Suppressor macrophage (primary cell): ENCODE data around the gene SLIT1.

Experiments
- DNase-seq, 4 experiments: peaks; one replicate each; pipeline ENCODE4 v3.0.0-alpha.2; 2020 to 2022

Gene SLIT1

DNA sequence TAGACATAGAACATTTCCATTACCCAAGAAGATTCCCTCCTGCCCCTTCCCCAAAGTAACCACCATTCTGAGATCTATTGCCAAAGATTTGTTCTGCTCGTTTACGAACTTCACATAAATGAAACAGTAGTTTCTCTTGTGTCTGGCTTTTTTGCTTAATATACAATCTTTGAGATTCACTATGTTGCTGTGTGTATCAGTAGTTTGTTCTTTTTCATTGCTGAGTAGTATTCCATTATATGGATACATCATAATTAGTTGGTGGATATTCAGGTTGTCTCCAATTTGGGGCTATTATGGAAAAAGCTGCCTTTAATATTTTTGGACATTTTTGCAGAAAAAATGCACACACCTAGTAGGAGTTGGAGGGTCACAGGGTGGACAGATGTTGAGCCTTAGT, 124.3 kb downstream of the SLIT1 start:
- DNase-seq = no peak

DNA sequence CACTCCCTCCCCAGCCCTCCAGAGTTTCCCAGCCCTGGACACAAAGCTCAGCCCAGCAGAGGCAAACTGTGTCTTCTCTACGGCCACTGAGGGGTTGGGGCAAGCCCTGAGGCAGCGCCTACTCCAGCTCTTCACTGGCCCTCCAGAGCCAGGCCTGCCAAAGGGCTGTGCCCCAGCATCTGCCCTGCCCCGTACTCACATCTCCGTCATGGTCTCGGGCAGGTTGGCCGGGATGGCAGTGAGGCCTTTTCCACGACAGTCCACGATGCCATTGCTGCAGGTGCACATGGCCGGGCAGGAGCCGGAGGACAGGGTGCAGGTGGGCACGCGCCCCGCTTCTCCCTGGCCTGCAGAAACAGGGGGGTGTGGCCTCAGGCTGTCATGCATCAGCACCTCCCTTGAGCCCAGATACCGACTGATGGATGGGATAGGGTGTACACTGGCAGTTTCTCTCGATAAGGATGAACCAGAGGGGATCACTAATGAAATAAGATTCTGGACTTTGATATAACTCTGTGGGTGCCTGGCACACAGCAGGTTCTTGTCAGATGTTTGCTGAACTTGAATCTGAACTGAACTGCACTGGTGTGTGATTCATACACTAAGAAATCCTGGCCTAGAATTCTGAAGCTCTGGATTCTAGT, 125.2 kb downstream of the SLIT1 start:
- no peak for DNase-seq

DNA sequence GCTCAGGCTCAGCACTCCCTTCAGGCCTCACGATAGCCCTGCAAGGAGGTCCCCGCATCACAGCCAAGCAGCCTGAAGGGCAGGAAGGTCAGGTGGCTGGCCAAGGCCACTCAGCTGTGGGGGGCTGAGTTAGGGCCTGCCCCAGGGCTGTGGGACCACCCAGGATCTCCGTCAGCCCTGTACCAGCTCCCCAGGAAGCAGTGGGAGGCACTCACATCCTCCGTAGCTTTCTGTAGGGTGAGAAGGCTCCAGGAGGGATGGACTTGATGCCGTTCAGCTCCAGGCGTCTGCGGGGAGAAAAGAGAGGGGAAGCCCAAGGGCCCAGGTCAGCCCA, 125.9 kb downstream of the SLIT1 start:
- DNase-seq = no peak

DNA sequence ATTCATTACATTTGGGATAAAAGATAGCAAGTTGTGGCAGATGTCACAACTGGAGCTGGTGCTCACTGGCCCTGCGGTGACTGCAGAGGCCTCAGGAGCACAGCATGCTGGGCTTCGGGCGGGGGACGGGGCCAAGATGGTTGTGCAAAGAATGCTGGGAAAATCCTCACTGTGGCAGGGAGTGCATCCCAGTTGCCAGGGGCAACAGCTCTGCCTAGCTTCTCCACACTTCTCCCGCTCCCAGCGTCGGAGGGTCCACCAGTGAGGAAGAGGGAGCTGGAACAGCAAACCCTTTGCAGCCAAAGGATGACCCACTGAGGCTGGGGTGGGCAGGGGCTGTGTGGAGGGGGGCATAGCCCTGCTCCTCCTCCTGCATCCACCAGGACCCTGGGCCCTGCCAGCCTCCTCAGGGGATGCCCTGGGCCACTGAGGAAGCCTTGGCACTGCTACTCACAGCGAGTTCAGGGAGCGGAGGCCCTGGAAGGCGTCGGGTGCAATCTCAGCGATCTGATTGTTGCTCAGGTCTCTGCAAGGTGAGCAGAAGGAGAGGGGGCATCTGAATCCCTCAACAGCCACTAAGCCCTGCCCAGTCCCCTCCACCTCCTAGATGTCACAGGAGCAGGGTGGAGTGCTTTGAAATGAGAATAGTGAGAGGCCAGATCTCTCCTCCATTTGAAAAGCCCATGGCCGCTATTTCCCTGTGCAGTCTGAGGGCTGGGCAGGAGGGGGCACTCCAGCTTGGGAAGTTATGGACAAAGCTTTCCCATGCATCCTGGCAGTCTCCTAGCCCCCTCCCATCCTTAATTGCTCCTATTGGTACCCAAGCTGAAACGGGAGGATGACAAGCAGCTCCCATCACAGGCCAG, 126.5 kb downstream of the SLIT1 start:
- no peak for DNase-seq

DNA sequence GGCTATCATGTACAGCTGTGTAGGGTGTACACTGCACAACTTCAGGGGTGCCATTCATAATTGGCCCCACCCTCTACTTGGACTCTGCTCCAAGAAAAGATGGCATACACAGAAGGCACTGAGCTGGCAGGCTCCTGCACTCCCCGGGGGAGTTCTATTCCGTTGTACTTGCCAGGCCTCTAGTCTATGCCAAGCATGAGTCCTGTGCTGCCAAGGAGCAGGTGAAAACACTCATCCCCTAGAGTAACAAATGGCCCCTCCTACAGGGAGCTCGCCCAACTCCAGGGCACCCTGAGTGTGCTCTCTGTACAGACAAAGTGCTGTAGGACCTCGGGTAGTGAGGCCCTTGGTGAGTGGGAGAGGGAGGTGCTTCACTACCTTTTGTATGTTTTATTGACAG, 127.2 kb downstream of the SLIT1 start:
- no peak for DNase-seq

DNA sequence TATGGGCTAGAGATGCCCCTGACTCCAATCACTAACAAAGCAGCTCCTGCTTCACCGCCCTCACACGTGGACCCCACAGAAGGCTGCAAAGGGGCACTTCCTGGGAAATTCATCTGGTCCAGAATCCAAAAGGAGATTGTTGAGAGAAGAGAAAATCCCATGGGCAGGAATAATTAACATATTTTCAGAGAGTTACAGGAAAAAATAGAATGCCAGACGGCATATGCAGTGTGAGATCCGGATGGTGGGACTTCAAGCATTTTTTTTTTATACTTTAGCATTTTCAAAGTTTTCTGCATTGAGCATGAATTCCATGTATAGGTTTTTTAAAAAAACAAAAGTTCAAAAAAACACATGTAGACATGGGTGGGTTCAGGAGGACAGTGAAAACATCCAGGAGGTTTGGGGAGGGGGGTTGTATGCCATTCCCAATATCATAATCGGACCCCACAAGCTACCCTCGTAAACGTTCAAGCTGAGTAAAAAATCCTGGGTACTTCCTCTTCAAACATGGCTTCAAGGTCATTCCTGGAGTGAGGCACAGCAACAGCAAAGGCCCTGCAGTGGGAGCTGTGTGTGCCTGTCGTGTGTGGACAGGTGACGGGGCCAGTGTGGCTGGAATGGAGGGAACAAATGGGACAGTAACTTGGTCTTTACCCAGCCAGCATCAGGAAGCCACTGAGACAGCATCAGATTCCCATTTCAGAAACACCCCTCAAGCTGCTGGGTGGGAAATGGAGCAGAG, 128.1 kb downstream of the SLIT1 start:
- no peak for DNase-seq

DNA sequence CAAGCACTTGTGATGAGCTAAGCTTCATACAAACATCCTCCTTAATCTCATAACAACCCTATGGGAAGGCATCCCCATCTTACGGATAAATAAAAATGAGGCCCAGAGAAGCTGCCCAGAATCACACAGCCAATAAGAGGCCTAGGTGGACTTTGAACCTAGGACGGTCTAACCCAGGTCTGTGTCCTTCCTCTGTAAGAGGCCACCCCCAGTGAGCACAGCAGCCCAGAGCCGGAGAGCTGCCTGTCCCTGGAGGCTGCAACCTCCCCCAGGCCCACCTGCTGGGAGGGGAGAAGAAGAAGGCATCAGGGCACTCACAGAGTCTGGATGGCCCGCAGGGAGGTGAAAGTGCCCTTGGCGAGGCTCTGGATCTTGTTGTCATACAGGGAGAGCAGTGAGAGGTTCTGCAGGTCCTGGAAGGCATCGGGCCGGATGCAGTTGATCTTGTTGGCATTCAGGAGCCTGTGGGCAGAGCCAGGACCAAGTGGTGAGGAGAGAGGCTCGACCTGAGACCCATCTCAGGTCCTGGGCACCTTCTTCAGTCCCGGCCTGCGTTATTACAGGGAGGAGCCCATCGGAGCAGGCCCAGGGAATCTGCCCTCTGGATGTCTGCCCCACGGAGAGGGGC, 129.6 kb downstream of the SLIT1 start:
- DNase-seq = no peak

DNA sequence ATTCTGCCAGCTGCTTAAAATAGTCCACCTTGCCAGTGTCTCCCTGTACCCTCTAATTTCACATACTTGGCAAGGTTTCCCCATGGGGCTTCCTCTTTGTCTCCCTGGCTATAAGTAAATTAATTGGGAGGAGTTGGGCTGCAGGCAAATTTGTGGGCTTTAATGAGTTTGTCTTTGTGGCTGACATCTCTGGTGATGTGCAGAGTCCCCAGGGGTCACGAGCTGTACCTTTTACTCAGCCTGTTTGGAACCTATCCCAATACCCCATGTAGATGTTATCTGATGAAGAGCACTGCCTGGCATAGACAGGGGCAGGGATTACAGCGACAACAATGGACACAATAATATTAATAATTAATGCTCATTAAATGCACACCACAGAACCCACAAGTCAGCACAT, 132.5 kb downstream of the SLIT1 start:
- no peak for DNase-seq

DNA sequence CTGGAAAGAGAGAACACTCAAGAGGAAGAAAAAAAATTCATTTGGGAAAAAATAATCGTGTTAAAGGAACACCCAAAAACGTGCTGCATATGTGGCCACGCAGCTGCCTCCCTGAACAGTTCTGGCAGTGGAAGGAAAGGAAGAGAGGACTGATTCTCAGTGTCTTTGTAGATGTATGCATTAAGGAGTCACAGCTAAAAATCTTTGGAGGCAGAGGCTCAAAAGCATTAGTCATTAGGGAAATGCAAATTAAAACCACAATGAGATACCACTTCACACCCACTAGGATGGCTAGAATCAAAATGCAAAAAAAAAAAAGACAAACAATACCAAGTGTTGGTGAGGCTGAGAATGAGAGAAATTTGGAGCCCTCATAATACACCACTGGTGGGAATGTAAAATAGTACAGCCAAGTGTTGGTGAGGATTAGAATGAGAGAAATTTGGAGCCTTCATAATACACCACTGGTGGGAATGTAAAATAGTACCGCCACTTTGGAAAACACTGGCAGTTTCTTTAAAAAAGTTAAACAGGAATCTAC, 134.7 kb downstream of the SLIT1 start:
- no peak for DNase-seq

DNA sequence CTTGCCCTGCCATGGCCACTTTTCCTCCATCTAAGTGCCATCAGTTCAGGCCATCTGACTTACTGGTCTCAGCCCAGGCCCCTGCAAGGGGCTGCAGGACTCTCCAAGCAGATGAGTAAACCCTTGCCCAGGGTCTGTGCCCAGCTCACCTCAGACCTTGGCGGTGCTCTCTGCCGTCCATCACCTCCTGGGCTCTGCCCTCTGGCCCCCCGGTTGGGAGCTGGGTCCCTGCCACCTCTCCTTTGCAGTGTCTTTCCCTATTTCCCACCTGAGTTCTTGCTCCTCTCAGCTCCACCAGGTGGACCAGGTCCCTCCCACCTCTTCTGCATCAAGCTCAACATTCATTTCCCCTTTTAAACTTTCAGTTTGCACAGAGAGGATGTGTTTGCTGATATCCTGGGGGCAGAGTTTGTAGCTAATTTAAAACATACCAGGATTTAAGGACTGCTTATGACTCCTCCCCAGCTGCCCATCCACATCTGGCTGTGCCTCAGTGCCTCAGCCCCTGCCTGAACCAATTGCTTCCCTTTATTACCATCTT, 135.5 kb downstream of the SLIT1 start:
- DNase-seq = no peak

DNA sequence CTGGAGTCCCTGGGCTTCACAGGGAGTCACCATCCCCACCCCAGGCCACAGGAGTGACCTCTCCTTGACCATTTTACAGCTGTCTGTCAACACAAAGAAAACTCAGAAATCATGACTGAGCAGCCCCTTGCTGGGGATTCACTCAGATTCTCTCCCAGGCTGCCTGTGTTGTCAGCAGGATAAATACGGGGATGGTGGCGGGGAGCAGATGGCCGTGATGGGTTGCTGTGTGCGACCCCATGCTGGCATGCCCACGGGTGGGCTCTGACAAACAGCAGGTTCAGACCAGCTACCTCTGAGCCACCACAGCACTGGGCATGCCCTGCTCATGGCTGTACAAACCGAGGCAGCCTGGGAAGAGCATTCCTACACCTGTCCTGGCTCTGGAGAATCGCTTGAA, 136.1 kb downstream of the SLIT1 start:
- DNase-seq = no peak

DNA sequence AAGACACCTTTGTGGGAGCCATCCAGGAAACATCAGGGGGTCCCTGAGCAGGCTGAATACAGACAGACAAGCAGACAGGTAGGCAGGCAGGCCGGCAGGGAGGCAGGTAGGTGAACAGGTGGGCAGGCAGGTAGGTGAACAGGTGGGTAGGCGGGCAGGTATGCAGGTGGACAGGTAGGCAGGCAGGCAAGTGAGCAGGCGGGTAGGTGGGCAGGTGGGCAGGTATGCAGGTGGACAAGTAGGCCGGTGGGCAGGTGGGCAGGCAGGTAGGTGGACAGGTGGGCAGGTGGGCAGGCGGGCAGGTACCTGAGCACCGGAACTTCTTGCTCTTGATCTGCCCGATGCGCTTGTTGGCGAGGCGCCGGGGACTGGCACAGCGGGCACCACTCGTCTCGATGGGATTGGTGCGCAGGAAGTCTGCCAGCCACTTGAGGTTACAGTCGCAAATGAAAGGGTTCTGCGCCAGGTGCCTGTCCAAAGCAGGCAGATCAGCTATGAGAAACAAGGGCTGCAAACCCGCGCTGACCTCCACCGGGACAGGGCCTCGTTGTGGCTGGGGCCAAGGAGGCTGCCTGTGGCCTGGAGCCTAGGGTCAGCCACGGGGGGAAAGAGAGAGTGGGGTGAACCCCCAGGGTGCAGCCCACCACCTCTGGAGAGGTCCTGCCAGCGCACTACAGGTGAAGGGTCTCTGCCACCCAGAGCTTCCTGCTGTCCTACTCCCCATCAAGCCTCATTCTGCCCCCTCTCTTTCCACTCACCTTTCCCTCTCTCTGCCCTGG, 136.9 kb downstream of the SLIT1 start:
- DNase-seq = no peak

DNA sequence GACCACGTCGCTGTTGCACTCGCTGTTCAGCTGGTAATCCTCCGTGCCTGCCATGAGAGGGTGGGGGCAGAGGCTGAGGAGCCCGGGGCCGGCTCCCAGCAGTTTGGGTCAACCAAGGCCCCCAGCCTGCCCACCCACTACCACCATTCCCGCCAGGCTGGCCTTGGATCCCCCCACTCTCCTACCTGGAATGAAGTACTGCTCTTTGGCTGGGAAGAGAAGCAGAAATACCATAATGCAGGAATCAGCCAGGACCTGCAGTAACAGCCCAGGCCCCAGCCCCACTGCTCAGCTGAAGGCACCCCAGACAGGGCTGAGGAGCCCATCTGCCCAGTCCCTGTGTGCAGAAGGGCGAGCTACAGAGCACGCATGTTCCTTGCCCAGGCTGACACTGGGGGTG, 138.0 kb downstream of the SLIT1 start:
- no peak for DNase-seq

DNA sequence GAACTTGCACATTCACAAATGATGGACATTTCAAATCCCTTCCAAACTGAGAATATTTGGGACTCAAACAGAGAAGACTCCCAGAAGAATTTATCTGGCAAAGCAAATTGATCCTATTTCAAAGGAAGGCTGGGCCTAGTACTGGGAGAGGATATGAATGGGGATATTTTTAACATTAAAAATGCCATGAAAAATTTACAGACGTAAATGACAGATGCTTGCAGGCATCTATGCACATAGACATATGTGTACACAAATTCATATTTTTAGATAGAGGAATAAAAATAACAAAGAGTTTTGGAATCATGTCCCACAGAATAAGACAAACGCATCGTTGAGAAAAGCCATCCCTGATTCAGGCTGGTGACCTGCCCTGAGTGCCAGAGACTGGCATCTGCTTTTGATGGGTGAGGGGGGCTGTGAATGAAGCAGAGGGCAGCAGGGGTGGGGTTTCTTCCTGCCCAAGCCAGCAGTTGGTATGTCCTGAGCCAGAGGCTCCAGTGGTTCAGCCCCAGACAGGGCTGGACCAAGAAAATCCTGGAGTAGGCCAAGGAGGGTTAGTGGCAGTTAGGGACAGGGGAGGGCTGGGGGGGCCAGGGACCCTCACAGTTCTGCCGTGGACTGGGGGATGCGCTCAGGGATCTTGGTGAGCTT, 138.5 kb downstream of the SLIT1 start:
- DNase-seq = no peak

DNA sequence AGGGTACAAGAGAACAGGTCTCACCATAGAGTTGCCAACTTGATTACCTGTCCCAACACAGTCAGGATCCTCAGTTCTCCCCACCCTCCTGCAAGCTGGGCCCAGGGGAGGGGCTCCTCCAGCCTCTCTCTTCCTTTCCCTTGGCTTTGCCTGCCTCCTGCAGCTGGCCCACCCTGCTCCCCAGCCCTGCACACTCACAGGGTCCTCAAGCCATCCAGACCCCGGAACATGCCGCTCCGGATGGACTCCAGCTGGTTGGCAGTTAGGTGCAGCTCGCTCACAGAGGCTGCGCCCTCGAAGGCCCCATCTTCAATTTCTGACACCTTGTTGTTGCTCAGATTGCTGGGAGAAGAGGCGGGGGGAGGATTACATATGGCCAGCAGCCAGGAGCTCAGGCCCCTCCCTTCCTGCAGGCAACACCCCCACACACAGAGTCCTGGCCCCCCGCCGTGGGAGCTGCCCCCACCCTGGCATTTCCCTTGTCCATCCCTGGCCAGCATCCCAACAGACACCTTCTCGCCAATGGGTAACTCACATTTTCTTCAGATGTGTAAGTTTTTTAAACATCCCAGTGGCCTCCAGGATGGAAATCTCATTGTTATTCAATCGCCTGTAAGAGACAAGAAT, 139.2 kb downstream of the SLIT1 start:
- DNase-seq = no peak

DNA sequence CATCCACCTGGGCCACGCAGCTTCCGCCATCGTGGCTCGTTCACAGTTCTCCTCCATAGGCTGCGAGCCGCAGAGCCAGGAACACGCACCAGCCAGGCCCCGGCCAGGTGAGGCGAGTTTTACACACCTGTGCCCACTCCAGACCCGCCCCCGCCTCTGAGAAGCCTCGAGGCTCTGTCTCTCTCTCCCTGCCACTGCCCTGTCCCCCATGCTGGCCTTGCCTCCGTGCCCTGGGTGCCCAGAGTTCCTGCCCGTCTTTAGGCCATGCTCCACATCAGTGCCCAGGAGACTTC, 142.2 kb downstream of the SLIT1 start:
- DNase-seq = no peak

DNA sequence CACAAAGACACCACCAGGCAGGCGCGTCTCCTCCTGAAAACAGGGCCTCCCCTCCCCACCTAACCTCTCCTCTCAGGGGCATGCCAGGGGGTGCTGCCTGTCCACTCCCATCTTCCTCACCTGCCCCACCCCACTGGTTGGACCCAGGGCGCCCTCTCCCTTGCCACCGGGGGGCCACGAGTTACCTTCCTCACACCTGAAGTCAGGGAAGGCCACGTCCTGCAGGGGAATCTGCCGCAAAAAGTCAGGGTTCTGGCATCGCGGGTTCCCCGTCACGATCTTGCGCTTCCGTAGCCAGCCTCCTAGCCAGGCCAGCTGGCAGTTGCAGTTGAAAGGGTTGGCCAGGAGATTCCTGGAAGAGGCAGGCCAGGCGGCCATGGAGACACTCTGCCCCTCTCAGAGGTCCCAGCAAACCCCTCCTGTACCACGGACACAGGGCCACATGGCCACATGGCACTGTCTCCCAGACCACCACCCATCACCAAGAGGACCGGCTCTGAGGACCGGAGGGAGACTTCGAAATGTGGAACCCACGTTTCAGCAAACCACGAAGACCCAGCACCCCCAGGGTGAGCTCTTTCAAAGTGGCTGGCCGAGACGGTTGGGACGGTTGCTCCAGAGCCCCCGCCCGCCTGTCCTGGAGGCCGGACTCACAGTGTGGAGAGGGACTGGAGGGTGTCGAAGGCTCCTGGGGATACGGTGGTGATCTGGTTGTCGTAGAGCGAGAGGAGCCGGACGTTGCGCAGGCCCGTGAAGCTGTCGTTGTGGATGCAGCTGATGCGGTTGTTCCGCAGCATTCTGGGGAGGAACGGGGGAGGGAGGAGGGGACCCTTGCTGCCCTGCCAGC, 142.8 kb downstream of the SLIT1 start:
- no peak for DNase-seq

DNA sequence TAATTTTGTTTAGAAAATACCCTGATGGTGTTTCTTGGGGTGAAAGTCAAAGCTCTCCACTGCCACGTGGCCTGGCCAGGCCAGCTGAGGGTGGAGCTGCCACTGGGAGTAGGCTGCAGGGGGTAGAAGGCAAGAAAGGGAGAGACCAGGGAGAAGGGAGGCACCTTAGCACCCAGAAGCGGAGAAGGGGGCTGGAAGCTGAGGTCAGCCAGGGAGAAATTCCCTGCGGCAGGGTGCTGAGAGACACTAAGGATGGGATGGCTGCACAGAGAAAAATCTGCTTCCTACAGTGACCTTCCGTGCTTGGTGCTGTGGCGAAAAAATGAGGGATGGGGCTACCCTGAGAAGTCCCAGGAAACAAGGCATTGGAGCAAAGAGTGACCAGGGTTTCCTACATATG, 143.7 kb downstream of the SLIT1 start:
- DNase-seq = no peak

DNA sequence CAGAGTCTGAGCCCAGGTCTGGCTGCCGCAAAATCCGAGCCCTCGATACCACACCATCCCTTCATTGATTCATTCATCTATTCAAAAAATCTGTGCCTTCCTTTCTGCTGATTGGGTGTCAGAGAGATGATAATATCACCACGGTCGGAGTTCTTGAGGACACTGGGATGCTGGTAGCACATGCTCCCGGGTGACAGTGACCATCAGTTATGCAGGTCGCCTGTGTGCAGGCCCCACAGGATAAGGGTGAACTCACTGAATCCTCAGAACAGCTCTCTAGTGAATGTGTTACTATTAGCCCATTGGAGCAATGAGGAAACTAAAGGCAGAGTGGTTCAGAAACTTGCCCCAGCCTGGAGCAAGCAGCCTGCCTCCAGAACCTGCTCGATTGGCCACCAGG, 145.1 kb downstream of the SLIT1 start:
- no peak for DNase-seq

DNA sequence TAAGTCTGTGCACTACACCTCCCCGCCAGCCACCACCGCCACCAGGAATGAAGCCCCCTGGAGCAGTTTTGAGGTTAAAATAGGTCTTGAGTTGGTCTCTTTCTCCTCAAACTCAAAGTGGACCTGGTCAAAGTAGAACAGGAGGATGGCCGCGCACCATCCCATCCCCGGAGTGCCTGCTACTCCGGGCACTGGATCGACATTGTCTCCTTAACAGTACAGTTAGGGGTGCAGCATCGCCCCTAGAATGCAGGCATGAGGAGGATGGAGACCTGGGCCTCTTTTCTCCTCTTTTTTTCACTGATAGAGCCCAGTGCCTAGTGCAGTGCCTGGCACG, 145.5 kb downstream of the SLIT1 start:
- no peak for DNase-seq
